A549 (cell line): ENCODE measurements around the gene RELT.

Experiments used
- CBX8 ChIP-seq: fragments of 200-600 bp; sonication (generic); IDR thresholded peaks from 2 replicates; pipeline ENCODE4 v1.6.1; 2016
- CHD4 ChIP-seq: fragments of 200-600 bp; sonication (generic); IDR thresholded peaks from 2 replicates; pipeline ENCODE4 v1.6.1; 2016; ENCODE audit warnings: antibody characterized with exemption, mild to moderate bottlenecking, borderline replicate concordance
- CTCF ChIP-seq: fragments of >200 bp; sonication (Bioruptor Twin); formaldehyde crosslinking; IDR thresholded peaks from 3 replicates; pipeline ENCODE4 v1.5.1; 2016
- E2F6 ChIP-seq: IDR thresholded peaks from 2 replicates; pipeline ENCODE4 v1.6.1; 2012; ENCODE audit warnings: low read depth, borderline replicate concordance
- EHMT2 ChIP-seq: fragments of 200-600 bp; sonication (generic); IDR thresholded peaks from 2 replicates; pipeline ENCODE4 v1.6.1; 2016; ENCODE audit warnings: antibody characterized with exemption, low read depth, mild to moderate bottlenecking, moderate library complexity
- ELK1 ChIP-seq: fragments of 150-350 bp; IDR thresholded peaks from 2 replicates; pipeline ENCODE4 v1.6.1; 2014; ENCODE audit warnings: low read depth, mild to moderate bottlenecking, low read length
- EP300 ChIP-seq, 2 experiments: fragments of >200 bp; sonication (Bioruptor Twin); formaldehyde crosslinking; IDR thresholded peaks; 2 replicates in 1 of 2; 3 replicates in 1 of 2; pipeline ENCODE4 v1.6.1; 2016 to 2017
- FOXS1 ChIP-seq: fragments of 250-450 bp; sonication (Bioruptor Pico); IDR thresholded peaks from 2 replicates; pipeline ENCODE4 v1.5.0; 2020; ENCODE audit warnings: mild to moderate bottlenecking, moderate library complexity
- JUN ChIP-seq, 2 experiments: fragments of >200 bp; sonication (Bioruptor Twin); formaldehyde crosslinking; IDR thresholded peaks; 2 replicates in 1 of 2; 3 replicates in 1 of 2; pipeline ENCODE4 v1.6.1; 2016 to 2017
- MAX ChIP-seq: IDR thresholded peaks from 2 replicates; pipeline ENCODE4 v1.6.1; 2012
- MYC ChIP-seq: IDR thresholded peaks from 2 replicates; pipeline ENCODE4 v1.6.1; 2012; ENCODE audit warnings: mild to moderate bottlenecking, inconsistent platforms, low read length, improper control_type of control experiment, borderline replicate concordance
- REST ChIP-seq: fragments of 200-600 bp; sonication (generic); IDR thresholded peaks from 2 replicates; pipeline ENCODE4 v1.6.1; 2016; ENCODE audit warnings: antibody characterized with exemption, mild to moderate bottlenecking, moderate library complexity
- SMC3 ChIP-seq: fragments of >200 bp; sonication (Bioruptor Twin); formaldehyde crosslinking; IDR thresholded peaks from 3 replicates; pipeline ENCODE4 v1.6.1; 2018; ENCODE audit warnings: inconsistent platforms
- ZNF302 ChIP-seq: fragments of 250-450 bp; sonication (Bioruptor Pico); IDR thresholded peaks from 2 replicates; pipeline ENCODE4 v1.9.0; 2021; ENCODE audit warnings: inconsistent platforms, mild to moderate bottlenecking, moderate library complexity

- TF ChIP-seq SMC3 (no peak), CTCF (no peak), MYC (no peak), MAX (no peak), REST (no peak), FOXS1 (CRISPR knock-in tag) (no peak), ZNF302 (no peak), JUN (IDR thresholded peaks at IDR 0.05) (no peak), CHD4 (no peak), CBX8 (no peak), E2F6 (no peak), EP300 (IDR thresholded peaks at IDR 0.05) (no peak), EHMT2 (no peak), ELK1 (no peak)
Observed at GRCh38 chr11:73390601-73391565, 14.7 kb downstream of the RELT start.
